ENCODE data around the gene IL17RA.

IL17RA gene

GRCh38 chr22:17118342-17118741 is 33.5 kb downstream of the IL17RA start:
- H3K4me1 ChIP-seq (ENCODE audit: control insufficient read depth, insufficient read depth, low read length): no peaks in the 10 kb centered on the region
- ChIA-PET CTCF (interaction anchor here (0.7 to 2.3 kb wide), 3 partner anchors 23 to 44 kb away, joined by 3 to 6 read pairs (median 3); no protein-coding TSS in a partner anchor), POLR2A (no interaction called here)
- H3K27ac ChIP-seq (ENCODE audit: extremely low read depth, low read depth, low read length): no peak overlapping the region
- H3K36me3 ChIP-seq (ENCODE audit: control insufficient read depth in 2 of 2, insufficient read depth in 1 of 2, low read length in 2 of 2): no peaks in the 10 kb centered on the region
- H3K4me3 ChIP-seq (ENCODE audit: low read depth, low read length): no peak overlapping the region
- TF ChIP-seq, protein P1, sequence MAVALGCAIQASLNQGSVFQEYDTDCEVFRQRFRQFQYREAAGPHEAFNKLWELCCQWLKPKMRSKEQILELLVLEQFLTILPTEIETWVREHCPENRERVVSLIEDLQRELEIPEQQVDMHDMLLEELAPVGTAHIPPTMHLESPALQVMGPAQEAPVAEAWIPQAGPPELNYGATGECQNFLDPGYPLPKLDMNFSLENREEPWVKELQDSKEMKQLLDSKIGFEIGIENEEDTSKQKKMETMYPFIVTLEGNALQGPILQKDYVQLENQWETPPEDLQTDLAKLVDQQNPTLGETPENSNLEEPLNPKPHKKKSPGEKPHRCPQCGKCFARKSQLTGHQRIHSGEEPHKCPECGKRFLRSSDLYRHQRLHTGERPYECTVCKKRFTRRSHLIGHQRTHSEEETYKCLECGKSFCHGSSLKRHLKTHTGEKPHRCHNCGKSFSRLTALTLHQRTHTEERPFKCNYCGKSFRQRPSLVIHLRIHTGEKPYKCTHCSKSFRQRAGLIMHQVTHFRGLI (tag by site-specific recombination; IDR thresholded peaks at IDR 0.05): no peak
- TF ChIP-seq TRIM28 (IDR thresholded peaks at IDR 0.05; ENCODE audit: borderline replicate concordance, low read length) (no peak), ZNF362 (tag by site-specific recombination; IDR thresholded peaks at IDR 0.05) (no peak), ZNF2 (tag by site-specific recombination; IDR thresholded peaks at IDR 0.05) (no peak), ZNF350 (tag by site-specific recombination; IDR thresholded peaks at IDR 0.05) (no peak), ZNF366 (tag by site-specific recombination; conservative IDR thresholded peaks at IDR 0.05) (no peak)
- H3K9me3 ChIP-seq (ENCODE audit: control insufficient read depth, insufficient read depth, low read depth, low read length): no peaks in the 10 kb centered on the region

DNA sequence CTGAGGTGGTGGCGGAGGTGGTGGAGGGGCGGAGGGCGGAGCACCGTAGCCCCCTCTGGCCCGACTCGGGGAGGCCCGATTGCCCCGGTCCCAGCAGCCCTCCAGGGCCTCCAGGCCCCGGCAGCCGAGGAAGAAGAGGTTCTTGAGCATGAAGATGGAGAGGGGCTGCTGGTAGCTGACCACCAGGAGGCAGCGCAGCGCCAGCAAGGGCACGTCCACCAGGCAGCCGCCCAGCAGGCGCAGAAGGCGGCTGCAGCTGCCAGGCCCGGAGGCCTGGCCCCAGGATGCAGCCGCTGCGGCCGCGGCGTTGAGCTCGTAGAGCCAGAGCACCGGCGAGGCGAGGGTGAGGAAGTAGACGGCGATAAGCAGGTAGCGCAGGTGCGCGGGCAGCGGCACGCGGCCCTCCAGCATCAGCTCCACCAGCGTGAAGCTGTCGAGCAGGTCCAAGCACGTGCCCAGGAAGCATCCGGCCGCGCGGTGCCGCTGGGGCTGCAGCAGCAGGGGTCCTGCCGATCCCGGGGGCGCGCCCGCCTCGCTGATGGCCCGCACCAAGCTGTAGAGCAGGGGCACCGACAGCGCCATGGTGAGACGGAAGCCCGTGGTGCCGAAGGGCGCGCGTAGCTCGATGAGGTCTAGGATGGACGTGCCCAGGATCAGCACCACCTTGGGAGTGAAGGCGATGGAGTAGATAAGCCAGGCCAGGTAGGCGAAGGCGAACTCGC is 34.8 kb downstream of the IL17RA start:
- Histone ChIP-seq H3K4me3 (ENCODE audit: low read depth, low read length) (no peak overlapping the region), H3K27ac (ENCODE audit: extremely low read depth, low read depth, low read length) (no peak overlapping the region), H3K9me3 (ENCODE audit: control insufficient read depth, insufficient read depth, low read depth, low read length) (no peaks in the 10 kb centered on the region), H3K4me1 (ENCODE audit: control insufficient read depth, insufficient read depth, low read length) (no peaks in the 10 kb centered on the region), H3K36me3 (ENCODE audit: control insufficient read depth in 2 of 2, insufficient read depth in 1 of 2, low read length in 2 of 2) (no peaks in the 10 kb centered on the region)
- ChIA-PET CTCF (interaction anchor here (0.7 to 2.3 kb wide), 7 partner anchors 9 to 130 kb away, joined by 3 to 6 read pairs (median 3); no protein-coding TSS in a partner anchor), POLR2A (interaction anchor here (1.0 kb wide), 1 partner anchor 52 kb away, joined by 3 read pairs; no protein-coding TSS in a partner anchor)
- TF ChIP-seq ZFP3 (tag by site-specific recombination; IDR thresholded peaks at IDR 0.05; ENCODE audit: low read depth) (no peak), SP7 (tag by site-specific recombination; IDR thresholded peaks at IDR 0.05) (no peak), KLF10 (tag by site-specific recombination; IDR thresholded peaks at IDR 0.05) (no peak), ZNF777 (tag by site-specific recombination; IDR thresholded peaks at IDR 0.05; ENCODE audit: borderline replicate concordance) (no peak), SCRT2 (tag by site-specific recombination; IDR thresholded peaks at IDR 0.05) (no peak), ZNF274 (IDR thresholded peaks at IDR 0.05; ENCODE audit: low read length) (no peak), ZNF274 (tag by site-specific recombination; IDR thresholded peaks at IDR 0.05; ENCODE audit: borderline replicate concordance) (no peak), ZNF112 (tag by site-specific recombination; IDR thresholded peaks at IDR 0.05) (no peak), ZSCAN16 (tag by site-specific recombination; IDR thresholded peaks at IDR 0.05) (no peak)
- TF ChIP-seq, protein P2, sequence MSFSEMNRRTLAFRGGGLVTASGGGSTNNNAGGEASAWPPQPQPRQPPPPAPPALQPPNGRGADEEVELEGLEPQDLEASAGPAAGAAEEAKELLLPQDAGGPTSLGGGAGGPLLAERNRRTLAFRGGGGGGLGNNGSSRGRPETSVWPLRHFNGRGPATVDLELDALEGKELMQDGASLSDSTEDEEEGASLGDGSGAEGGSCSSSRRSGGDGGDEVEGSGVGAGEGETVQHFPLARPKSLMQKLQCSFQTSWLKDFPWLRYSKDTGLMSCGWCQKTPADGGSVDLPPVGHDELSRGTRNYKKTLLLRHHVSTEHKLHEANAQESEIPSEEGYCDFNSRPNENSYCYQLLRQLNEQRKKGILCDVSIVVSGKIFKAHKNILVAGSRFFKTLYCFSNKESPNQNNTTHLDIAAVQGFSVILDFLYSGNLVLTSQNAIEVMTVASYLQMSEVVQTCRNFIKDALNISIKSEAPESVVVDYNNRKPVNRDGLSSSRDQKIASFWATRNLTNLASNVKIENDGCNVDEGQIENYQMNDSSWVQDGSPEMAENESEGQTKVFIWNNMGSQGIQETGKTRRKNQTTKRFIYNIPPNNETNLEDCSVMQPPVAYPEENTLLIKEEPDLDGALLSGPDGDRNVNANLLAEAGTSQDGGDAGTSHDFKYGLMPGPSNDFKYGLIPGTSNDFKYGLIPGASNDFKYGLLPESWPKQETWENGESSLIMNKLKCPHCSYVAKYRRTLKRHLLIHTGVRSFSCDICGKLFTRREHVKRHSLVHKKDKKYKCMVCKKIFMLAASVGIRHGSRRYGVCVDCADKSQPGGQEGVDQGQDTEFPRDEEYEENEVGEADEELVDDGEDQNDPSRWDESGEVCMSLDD (tag by site-specific recombination; IDR thresholded peaks at IDR 0.05): no peak
- TF ChIP-seq, protein P3, sequence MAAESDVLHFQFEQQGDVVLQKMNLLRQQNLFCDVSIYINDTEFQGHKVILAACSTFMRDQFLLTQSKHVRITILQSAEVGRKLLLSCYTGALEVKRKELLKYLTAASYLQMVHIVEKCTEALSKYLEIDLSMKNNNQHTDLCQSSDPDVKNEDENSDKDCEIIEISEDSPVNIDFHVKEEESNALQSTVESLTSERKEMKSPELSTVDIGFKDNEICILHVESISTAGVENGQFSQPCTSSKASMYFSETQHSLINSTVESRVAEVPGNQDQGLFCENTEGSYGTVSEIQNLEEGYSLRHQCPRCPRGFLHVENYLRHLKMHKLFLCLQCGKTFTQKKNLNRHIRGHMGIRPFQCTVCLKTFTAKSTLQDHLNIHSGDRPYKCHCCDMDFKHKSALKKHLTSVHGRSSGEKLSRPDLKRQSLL (tag by site-specific recombination; IDR thresholded peaks at IDR 0.05): no peak
